DOHH2 (cell line): Measurements from ENCODE around the gene HELZ.

ENCODE experiments used
- H3F3A ChIP-seq: fragments of 200-600 bp; sonication (generic), shearing (Covaris generic); 2 replicates; pipeline ENCODE4 v1.6.0; 2016; ENCODE audit warnings: antibody characterized with exemption, mild to moderate bottlenecking; ENCODE audit not compliant: control insufficient read depth, insufficient read depth
- H3K27ac ChIP-seq: fragments of 200-600 bp; sonication (generic); 2 replicates; pipeline ENCODE4 v1.5.1; 2014; ENCODE audit warnings: low read depth, mild to moderate bottlenecking, low read length, moderate library complexity
- H3K27me3 ChIP-seq: fragments of 200-600 bp; sonication (generic); 2 replicates; pipeline ENCODE4 v1.6.1; 2014; ENCODE audit warnings: mild to moderate bottlenecking, low read length, mixed read lengths; ENCODE audit not compliant: control insufficient read depth
- H3K36me3 ChIP-seq: fragments of 200-600 bp; sonication (generic); 2 replicates; pipeline ENCODE4 v1.6.1; 2014; ENCODE audit warnings: mild to moderate bottlenecking, low read length, moderate library complexity, mixed read lengths; ENCODE audit not compliant: control insufficient read depth
- H3K4me1 ChIP-seq: fragments of 200-600 bp; sonication (generic); 2 replicates; pipeline ENCODE4 v1.6.1; 2014; ENCODE audit warnings: mild to moderate bottlenecking, low read length, mixed read lengths; ENCODE audit not compliant: control insufficient read depth
- H3K4me2 ChIP-seq: fragments of 200-600 bp; sonication (generic); 2 replicates; pipeline ENCODE4 v1.6.0; 2014; ENCODE audit warnings: mild to moderate bottlenecking, low read length, moderate library complexity
- H3K4me3 ChIP-seq: fragments of 200-600 bp; sonication (generic); 2 replicates; pipeline ENCODE4 v1.5.1; 2014; ENCODE audit warnings: mild to moderate bottlenecking, low read length, mixed read lengths
- H3K79me2 ChIP-seq: fragments of 200-600 bp; sonication (generic); 2 replicates; pipeline ENCODE4 v1.6.1; 2014; ENCODE audit warnings: mild to moderate bottlenecking, low read length, mixed read lengths; ENCODE audit not compliant: control insufficient read depth
- H3K9me2 ChIP-seq: fragments of 200-600 bp; sonication (generic); replicated peaks from 2 replicates; pipeline ENCODE4 v1.6.1; 2014; ENCODE audit warnings: mild to moderate bottlenecking, low read length, mixed read lengths; ENCODE audit not compliant: control insufficient read depth
- H3K9me3 ChIP-seq: fragments of 200-600 bp; sonication (generic); 2 replicates; pipeline ENCODE4 v1.6.1; 2014; ENCODE audit warnings: antibody characterized with exemption, low read length, mixed read lengths; ENCODE audit not compliant: control insufficient read depth, insufficient read depth
- H4K20me1 ChIP-seq: fragments of 200-600 bp; sonication (generic); 2 replicates; pipeline ENCODE4 v1.6.0; 2014; ENCODE audit warnings: low read depth, mild to moderate bottlenecking, antibody characterized with exemption, low read length, moderate library complexity; ENCODE audit not compliant: control insufficient read depth, insufficient read depth
- EZH2phosphoT487 ChIP-seq: fragments of 200-600 bp; sonication (generic); IDR thresholded peaks from 2 replicates; pipeline ENCODE4 v1.6.1; 2017; ENCODE audit warnings: borderline replicate concordance, mild to moderate bottlenecking, antibody characterized with exemption, low read length, moderate library complexity, mixed read lengths
- TF ChIP-seq, protein P1 (sequence below): fragments of 200-600 bp; sonication (generic); IDR thresholded peaks from one replicate; pipeline ENCODE4 v1.5.1; 2014; ENCODE audit warnings: antibody characterized with exemption, mild to moderate bottlenecking, low read depth, low read length; ENCODE audit not compliant: poor library complexity, severe bottlenecking

The HELZ gene

DNA sequence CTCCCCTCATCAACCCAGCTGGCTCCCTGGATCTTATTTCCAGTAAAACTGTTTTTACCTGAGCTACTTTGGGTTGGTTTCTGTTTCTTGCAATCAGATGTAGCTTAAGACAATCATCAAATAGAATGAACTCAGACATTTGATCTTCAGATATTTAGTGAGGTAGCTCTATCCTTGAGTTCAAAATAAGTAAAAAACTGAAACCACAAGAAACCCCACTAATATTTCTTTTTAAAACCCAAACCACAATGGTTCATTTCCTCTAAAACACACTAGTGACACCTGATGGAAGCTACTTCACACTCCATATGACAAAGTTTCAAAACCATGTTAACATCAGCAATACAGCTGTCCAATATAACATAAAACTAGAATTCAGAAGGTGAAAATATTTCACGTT is 162.9 kb downstream of the HELZ start:
- no peaks in the 10 kb centered on the region for H3F3A ChIP-seq
- H3K4me3 ChIP-seq = no peak overlapping the region; the same call in 1 of the 2 replicates
- H3K4me2 ChIP-seq = peak overlapping the region; percentile 53
- no peaks in the 10 kb centered on the region for H3K27me3 ChIP-seq
- no peaks in the 10 kb centered on the region for H3K9me3 ChIP-seq
- TF ChIP-seq, protein P1, sequence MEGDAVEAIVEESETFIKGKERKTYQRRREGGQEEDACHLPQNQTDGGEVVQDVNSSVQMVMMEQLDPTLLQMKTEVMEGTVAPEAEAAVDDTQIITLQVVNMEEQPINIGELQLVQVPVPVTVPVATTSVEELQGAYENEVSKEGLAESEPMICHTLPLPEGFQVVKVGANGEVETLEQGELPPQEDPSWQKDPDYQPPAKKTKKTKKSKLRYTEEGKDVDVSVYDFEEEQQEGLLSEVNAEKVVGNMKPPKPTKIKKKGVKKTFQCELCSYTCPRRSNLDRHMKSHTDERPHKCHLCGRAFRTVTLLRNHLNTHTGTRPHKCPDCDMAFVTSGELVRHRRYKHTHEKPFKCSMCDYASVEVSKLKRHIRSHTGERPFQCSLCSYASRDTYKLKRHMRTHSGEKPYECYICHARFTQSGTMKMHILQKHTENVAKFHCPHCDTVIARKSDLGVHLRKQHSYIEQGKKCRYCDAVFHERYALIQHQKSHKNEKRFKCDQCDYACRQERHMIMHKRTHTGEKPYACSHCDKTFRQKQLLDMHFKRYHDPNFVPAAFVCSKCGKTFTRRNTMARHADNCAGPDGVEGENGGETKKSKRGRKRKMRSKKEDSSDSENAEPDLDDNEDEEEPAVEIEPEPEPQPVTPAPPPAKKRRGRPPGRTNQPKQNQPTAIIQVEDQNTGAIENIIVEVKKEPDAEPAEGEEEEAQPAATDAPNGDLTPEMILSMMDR = no peak
- no peak for TF ChIP-seq EZH2phosphoT487
- H3K9me2 ChIP-seq = no peaks in the 10 kb centered on the region
- peaks cover 40% of the 10 kb centered on the region for H3K36me3 ChIP-seq
- peaks cover 34% of the 10 kb centered on the region for H3K4me1 ChIP-seq
- H4K20me1 ChIP-seq = no peaks in the 10 kb centered on the region
- peak overlapping the region; percentile 9; the same call in 1 of the 2 replicates for H3K27ac ChIP-seq
- H3K79me2 ChIP-seq = no peaks in the 10 kb centered on the region

DNA sequence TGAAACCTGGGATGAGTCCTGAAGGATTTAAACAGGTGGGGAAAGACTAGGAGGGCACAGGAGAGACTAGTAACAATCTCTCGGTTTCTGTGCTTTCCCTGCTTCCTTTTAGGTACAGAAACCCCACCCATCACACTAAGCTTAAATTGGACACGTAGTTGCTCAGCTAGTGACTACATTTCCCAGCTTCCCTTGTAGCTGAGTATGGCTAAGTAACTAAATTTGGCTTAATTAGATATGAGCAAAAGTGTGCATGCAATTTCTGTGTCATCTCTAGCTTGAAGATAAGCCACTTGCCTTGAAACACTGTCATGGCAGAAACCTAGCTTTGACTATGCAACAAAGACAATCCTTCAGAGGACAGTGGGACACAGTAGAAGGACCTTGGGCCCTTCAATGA is 164.2 kb downstream of the HELZ start:
- TF ChIP-seq, protein P1 = no peak
- H4K20me1 ChIP-seq = no peaks in the 10 kb centered on the region

DNA sequence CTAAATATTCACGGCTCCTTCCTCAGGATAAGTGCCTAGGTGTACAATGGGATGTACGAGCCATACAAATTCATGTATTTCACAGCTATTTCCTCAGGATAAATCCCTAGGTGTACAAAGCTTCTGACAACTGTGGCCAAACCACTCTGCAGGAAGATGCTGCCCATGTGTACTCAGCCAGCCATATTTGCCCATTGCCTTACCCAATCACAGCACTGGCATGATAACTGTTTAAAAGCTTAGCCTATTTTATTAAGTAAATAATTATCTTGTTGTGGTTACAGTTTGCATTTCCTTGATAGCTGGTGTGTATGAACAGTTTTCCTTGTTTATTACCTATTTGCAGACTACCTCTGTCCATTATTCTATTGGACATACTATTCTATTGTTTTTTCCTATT is 165.5 kb downstream of the HELZ start:
- Histone ChIP-seq H4K20me1 (no peaks in the 10 kb centered on the region), H3K27ac (no peak overlapping the region), H3K27me3 (no peaks in the 10 kb centered on the region), H3K36me3 (peaks cover 30% of the 10 kb centered on the region), H3K9me3 (no peaks in the 10 kb centered on the region), H3K9me2 (no peaks in the 10 kb centered on the region), H3F3A (no peaks in the 10 kb centered on the region), H3K79me2 (no peaks in the 10 kb centered on the region), H3K4me1 (peaks cover 34% of the 10 kb centered on the region), H3K4me2 (no peak overlapping the region), H3K4me3 (no peak overlapping the region)
- TF ChIP-seq EZH2phosphoT487 = no peak
- TF ChIP-seq, protein P1 = no peak

More for the DNA sequence above, 164.2 kb downstream of the HELZ start:
- no peaks in the 10 kb centered on the region for H3K27me3 ChIP-seq
- H3K9me2 ChIP-seq = no peaks in the 10 kb centered on the region
- H3F3A ChIP-seq = no peaks in the 10 kb centered on the region
- no peaks in the 10 kb centered on the region for H3K79me2 ChIP-seq
- no peak overlapping the region for H3K4me2 ChIP-seq
- no peaks in the 10 kb centered on the region for H3K9me3 ChIP-seq
- H3K4me1 ChIP-seq = peaks cover 34% of the 10 kb centered on the region
- H3K4me3 ChIP-seq = no peak overlapping the region
- no peak overlapping the region for H3K27ac ChIP-seq
- H3K36me3 ChIP-seq = peaks cover 32% of the 10 kb centered on the region

GRCh38 chr17:67078292-67078691 is 166.7 kb downstream of the HELZ start:
- TF ChIP-seq, protein P1 = no peak
- TF ChIP-seq EZH2phosphoT487 = no peak
- H3K4me2 ChIP-seq = no peak overlapping the region
- no peaks in the 10 kb centered on the region for H3K27me3 ChIP-seq
- no peak overlapping the region for H3K27ac ChIP-seq
- H3K4me1 ChIP-seq = peaks cover 25% of the 10 kb centered on the region
- H3K79me2 ChIP-seq = no peaks in the 10 kb centered on the region
- peaks cover 29% of the 10 kb centered on the region for H3K36me3 ChIP-seq
- no peaks in the 10 kb centered on the region for H3F3A ChIP-seq
- no peaks in the 10 kb centered on the region for H3K9me2 ChIP-seq
- no peaks in the 10 kb centered on the region for H4K20me1 ChIP-seq
- no peak overlapping the region for H3K4me3 ChIP-seq
- no peaks in the 10 kb centered on the region for H3K9me3 ChIP-seq
